ENCODE results near the gene MAGI1.

MAGI1 gene

GRCh38 chr3:65596029-65596300 lies 442.8 kb downstream of the MAGI1 start:
- peak overlapping the region; percentile 20; the same call in 1 of the 2 replicates for H3K4me3 ChIP-seq (ENCODE audit: low read length)
- H3K27me3 ChIP-seq (ENCODE audit: control insufficient read depth, insufficient read depth, low read length) = no peaks in the 10 kb centered on the region
- DNase-seq (ENCODE audit: low read depth, low spot score) = no peak
- peaks cover 16% of the 10 kb centered on the region; the same call in 1 of the 2 replicates for H3K4me1 ChIP-seq (ENCODE audit: control insufficient read depth, insufficient read depth, low read length)
- H3K36me3 ChIP-seq (ENCODE audit: control insufficient read depth, insufficient read depth, low read length) = no peaks in the 10 kb centered on the region
- WGBS (ENCODE audit: insufficient coverage, insufficient read length) = no CpG with 5 or more reads among the region's 5 CpGs
- no peaks in the 10 kb centered on the region for H3K9me3 ChIP-seq (ENCODE audit: control insufficient read depth, insufficient read depth, low read length)
- no peak overlapping the region for H3K27ac ChIP-seq (ENCODE audit: low read length)

GRCh38 chr3:65595222-65596028 lies 443.3 kb downstream of the MAGI1 start:
- peak overlapping the region; percentile 20; the same call in 1 of the 2 replicates for H3K4me3 ChIP-seq (ENCODE audit: low read length)
- no peak for DNase-seq (ENCODE audit: low read depth, low spot score)
- H3K27me3 ChIP-seq (ENCODE audit: control insufficient read depth, insufficient read depth, low read length) = no peaks in the 10 kb centered on the region
- WGBS (ENCODE audit: insufficient coverage, insufficient read length) = no CpG with 5 or more reads among the region's 8 CpGs
- H3K4me1 ChIP-seq (ENCODE audit: control insufficient read depth, insufficient read depth, low read length) = peaks cover 14% of the 10 kb centered on the region; the same call in 1 of the 2 replicates
- H3K36me3 ChIP-seq (ENCODE audit: control insufficient read depth, insufficient read depth, low read length) = no peaks in the 10 kb centered on the region
- no peaks in the 10 kb centered on the region for H3K9me3 ChIP-seq (ENCODE audit: control insufficient read depth, insufficient read depth, low read length)
- no peak overlapping the region for H3K27ac ChIP-seq (ENCODE audit: low read length)

- Histone ChIP-seq H3K4me3 (ENCODE audit: low read length) (no peak overlapping the region), H3K36me3 (ENCODE audit: control insufficient read depth, insufficient read depth, low read length) (no peaks in the 10 kb centered on the region), H3K9me3 (ENCODE audit: control insufficient read depth, insufficient read depth, low read length) (no peaks in the 10 kb centered on the region), H3K27me3 (ENCODE audit: control insufficient read depth, insufficient read depth, low read length) (no peaks in the 10 kb centered on the region), H3K4me1 (ENCODE audit: control insufficient read depth, insufficient read depth, low read length) (peaks cover 13% of the 10 kb centered on the region; the same call in 1 of the 2 replicates), H3K27ac (ENCODE audit: low read length) (no peak overlapping the region)
- DNase-seq (ENCODE audit: low read depth, low spot score) = no peak
- WGBS (ENCODE audit: insufficient coverage, insufficient read length) = no CpG with 5 or more reads among the region's 4 CpGs
Measured at GRCh38 chr3:65593780-65594752, 444.7 kb downstream of the MAGI1 start.

GRCh38 chr3:65591313-65591712 lies 447.4 kb downstream of the MAGI1 start:
- WGBS (ENCODE audit: insufficient coverage, insufficient read length) = no CpG with 5 or more reads among the region's 3 CpGs
- Histone ChIP-seq H3K27ac (ENCODE audit: low read length) (no peak overlapping the region), H3K4me3 (ENCODE audit: low read length) (no peak overlapping the region), H3K9me3 (ENCODE audit: control insufficient read depth, insufficient read depth, low read length) (no peaks in the 10 kb centered on the region), H3K4me1 (ENCODE audit: control insufficient read depth, insufficient read depth, low read length) (peaks cover 5% of the 10 kb centered on the region; the same call in 1 of the 2 replicates), H3K27me3 (ENCODE audit: control insufficient read depth, insufficient read depth, low read length) (no peaks in the 10 kb centered on the region), H3K36me3 (ENCODE audit: control insufficient read depth, insufficient read depth, low read length) (no peaks in the 10 kb centered on the region)
- DNase-seq (ENCODE audit: low read depth, low spot score) = no peak

- no peak for DNase-seq (ENCODE audit: low read depth, low spot score)
- H3K4me3 ChIP-seq (ENCODE audit: low read length) = no peak overlapping the region
- H3K9me3 ChIP-seq (ENCODE audit: control insufficient read depth, insufficient read depth, low read length) = no peaks in the 10 kb centered on the region
Measured at GRCh38 chr3:65588884-65589283, 449.8 kb downstream of the MAGI1 start.

GRCh38 chr3:65587650-65588439 lies 450.9 kb downstream of the MAGI1 start:
- no peak for DNase-seq (ENCODE audit: low read depth, low spot score)
- Histone ChIP-seq H3K4me1 (ENCODE audit: control insufficient read depth, insufficient read depth, low read length) (peaks cover 3% of the 10 kb centered on the region; the same call in 1 of the 2 replicates), H3K36me3 (ENCODE audit: control insufficient read depth, insufficient read depth, low read length) (no peaks in the 10 kb centered on the region), H3K27ac (ENCODE audit: low read length) (no peak overlapping the region), H3K9me3 (ENCODE audit: control insufficient read depth, insufficient read depth, low read length) (no peaks in the 10 kb centered on the region), H3K27me3 (ENCODE audit: control insufficient read depth, insufficient read depth, low read length) (no peaks in the 10 kb centered on the region), H3K4me3 (ENCODE audit: low read length) (no peak overlapping the region)
- WGBS (ENCODE audit: insufficient coverage, insufficient read length) = no CpG with 5 or more reads among the region's 12 CpGs

More at GRCh38 chr3:65588884-65589283, 449.8 kb downstream of the MAGI1 start:
- H3K27me3 ChIP-seq (ENCODE audit: control insufficient read depth, insufficient read depth, low read length) = no peaks in the 10 kb centered on the region
- no peaks in the 10 kb centered on the region for H3K36me3 ChIP-seq (ENCODE audit: control insufficient read depth, insufficient read depth, low read length)
- no peak overlapping the region for H3K27ac ChIP-seq (ENCODE audit: low read length)
- peaks cover 3% of the 10 kb centered on the region; the same call in 1 of the 2 replicates for H3K4me1 ChIP-seq (ENCODE audit: control insufficient read depth, insufficient read depth, low read length)
- WGBS (ENCODE audit: insufficient coverage, insufficient read length) = no CpG with 5 or more reads among the region's 3 CpGs

GRCh38 chr3:65584913-65585312 lies 453.8 kb downstream of the MAGI1 start:
- Histone ChIP-seq H3K27me3 (ENCODE audit: control insufficient read depth, insufficient read depth, low read length) (no peaks in the 10 kb centered on the region), H3K4me3 (ENCODE audit: low read length) (no peak overlapping the region), H3K36me3 (ENCODE audit: control insufficient read depth, insufficient read depth, low read length) (no peaks in the 10 kb centered on the region), H3K27ac (ENCODE audit: low read length) (no peak overlapping the region), H3K4me1 (ENCODE audit: control insufficient read depth, insufficient read depth, low read length) (peaks cover 2% of the 10 kb centered on the region; the same call in 1 of the 2 replicates), H3K9me3 (ENCODE audit: control insufficient read depth, insufficient read depth, low read length) (no peaks in the 10 kb centered on the region)
- WGBS (ENCODE audit: insufficient coverage, insufficient read length) = no CpG with 5 or more reads among the region's 2 CpGs
- DNase-seq (ENCODE audit: low read depth, low spot score) = no peak

- Histone ChIP-seq H3K9me3 (ENCODE audit: control insufficient read depth, insufficient read depth, low read length) (no peaks in the 10 kb centered on the region), H3K27ac (ENCODE audit: low read length) (no peak overlapping the region), H3K4me1 (ENCODE audit: control insufficient read depth, insufficient read depth, low read length) (peaks cover 2% of the 10 kb centered on the region; the same call in 1 of the 2 replicates), H3K27me3 (ENCODE audit: control insufficient read depth, insufficient read depth, low read length) (no peaks in the 10 kb centered on the region), H3K4me3 (ENCODE audit: low read length) (no peak overlapping the region), H3K36me3 (ENCODE audit: control insufficient read depth, insufficient read depth, low read length) (no peaks in the 10 kb centered on the region)
- DNase-seq (ENCODE audit: low read depth, low spot score) = no peak
Measured at GRCh38 chr3:65584002-65584401, 454.7 kb downstream of the MAGI1 start.

- Histone ChIP-seq H3K4me1 (ENCODE audit: control insufficient read depth, insufficient read depth, low read length) (peaks cover 2% of the 10 kb centered on the region; the same call in 1 of the 2 replicates), H3K9me3 (ENCODE audit: control insufficient read depth, insufficient read depth, low read length) (no peaks in the 10 kb centered on the region), H3K4me3 (ENCODE audit: low read length) (no peak overlapping the region), H3K27me3 (ENCODE audit: control insufficient read depth, insufficient read depth, low read length) (no peaks in the 10 kb centered on the region), H3K36me3 (ENCODE audit: control insufficient read depth, insufficient read depth, low read length) (no peaks in the 10 kb centered on the region), H3K27ac (ENCODE audit: low read length) (no peak overlapping the region)
- DNase-seq (ENCODE audit: low read depth, low spot score) = no peak
- WGBS (ENCODE audit: insufficient coverage, insufficient read length) = no CpG with 5 or more reads among the region's 1 CpG
Measured at GRCh38 chr3:65583188-65583587, 455.5 kb downstream of the MAGI1 start.

Data from iPS DF 6.9 (cell line).